ENCODE measurements around the gene ERC1. TPM values are rescaled to one million over a fixed set of nuclear protein-coding genes. Genes with fewer than 3 reads are reported as not detected.

Gene ERC1
- total RNA-seq, 5 donors from 2014 or later (not counting 1 experiment from before 2014, with no cell fraction given) = 41.8 to 68.0 (median 46.5) TPM

- ATAC-seq (replicated peaks in 1 of 4) = no peak
- no peak for DNase-seq
- Histone ChIP-seq H3K36me3 (ENCODE audit: control insufficient read depth in 2 of 2, extremely low read depth in 1 of 2, insufficient read depth in 1 of 2, low read length in 1 of 2) (no peaks in the 10 kb centered on the region), H3K27me3 (replicated peaks in 1 of 2; ENCODE audit: control insufficient read depth in 2 of 2, extremely low read depth in 1 of 2, insufficient read depth in 2 of 2, low read length in 1 of 2) (no peaks in the 10 kb centered on the region), H3K4me1 (ENCODE audit: control insufficient read depth in 1 of 2, extremely low read depth in 1 of 2, insufficient read depth in 2 of 2, low read length in 2 of 2) (no peaks in the 10 kb centered on the region), H3K27ac (ENCODE audit: low read length) (no peak overlapping the region), H3K9me3 (no peaks in the 10 kb centered on the region), H3K4me3 (ENCODE audit: control insufficient read depth in 1 of 2, extremely low read depth in 1 of 2, low read length in 1 of 2) (no peak overlapping the region)
- ChIA-PET POLR2A (no interaction called here), CTCF (no interaction called here)
- H3K4me3 Mint-ChIP-seq = no peak overlapping the region
- peaks cover 17% of the 10 kb centered on the region for H3K36me3 Mint-ChIP-seq
- no CpG with 5 or more reads among the region's 4 CpGs for WGBS (ENCODE audit: insufficient coverage)
- no peaks in the 10 kb centered on the region for H3K9me3 Mint-ChIP-seq
- no peak overlapping the region for H3K27ac Mint-ChIP-seq
- no peaks in the 10 kb centered on the region for H3K27me3 Mint-ChIP-seq
- peaks cover 10 to 16% (median 15%) of the 10 kb centered on the region in 3 donors for H3K4me1 Mint-ChIP-seq
Measured at GRCh38 chr12:1222858-1223639, 232.0 kb downstream of the ERC1 start.

- Histone ChIP-seq H3K27me3 (replicated peaks in 1 of 2; ENCODE audit: control insufficient read depth in 2 of 2, extremely low read depth in 1 of 2, insufficient read depth in 2 of 2, low read length in 1 of 2) (no peaks in the 10 kb centered on the region), H3K27ac (ENCODE audit: low read length) (no peak overlapping the region), H3K36me3 (ENCODE audit: control insufficient read depth in 2 of 2, extremely low read depth in 1 of 2, insufficient read depth in 1 of 2, low read length in 1 of 2) (no peaks in the 10 kb centered on the region), H3K9me3 (no peaks in the 10 kb centered on the region), H3K4me3 (ENCODE audit: control insufficient read depth in 1 of 2, extremely low read depth in 1 of 2, low read length in 1 of 2) (no peak overlapping the region), H3K4me1 (ENCODE audit: control insufficient read depth in 1 of 2, extremely low read depth in 1 of 2, insufficient read depth in 2 of 2, low read length in 2 of 2) (no peaks in the 10 kb centered on the region)
- ATAC-seq (replicated peaks in 1 of 4) (no peak), DNase-seq (no peak)
- Mint-ChIP-seq H3K27ac (no peak overlapping the region), H3K9me3 (peaks cover 0 to 1% (median 0%) of the 10 kb centered on the region in 3 donors), H3K4me3 (no peak overlapping the region), H3K4me1 (peaks cover 15 to 17% (median 16%) of the 10 kb centered on the region in 3 donors), H3K27me3 (no peaks in the 10 kb centered on the region), H3K36me3 (peaks cover 38% of the 10 kb centered on the region)
- ChIA-PET CTCF (no interaction called here), POLR2A (no interaction called here)
- WGBS (ENCODE audit: insufficient coverage) = no CpG with 5 or more reads among the region's 3 CpGs
Measured at GRCh38 chr12:1226951-1227350, 235.9 kb downstream of the ERC1 start.

- WGBS (ENCODE audit: insufficient coverage) = no CpG with 5 or more reads among the region's 2 CpGs
- no peaks in the 10 kb centered on the region for H3K27me3 Mint-ChIP-seq
- ATAC-seq (replicated peaks in 1 of 4) (no peak), DNase-seq (no peak)
- POLR2A ChIA-PET = interaction anchor here in 1 of 2 donors (0.7 kb wide), 1 partner anchor 31 kb away, joined by 5 read pairs; no protein-coding TSS in a partner anchor
- H3K9me3 ChIP-seq = no peaks in the 10 kb centered on the region
- no peak overlapping the region for H3K4me3 Mint-ChIP-seq
- no peak overlapping the region for H3K27ac ChIP-seq (ENCODE audit: low read length)
- peaks cover 0 to 6% (median 0%) of the 10 kb centered on the region in 3 donors for H3K4me1 Mint-ChIP-seq
- no peak overlapping the region for H3K4me3 ChIP-seq (ENCODE audit: control insufficient read depth in 1 of 2, extremely low read depth in 1 of 2, low read length in 1 of 2)
- CTCF ChIA-PET = no interaction called here
- H3K4me1 ChIP-seq (ENCODE audit: control insufficient read depth in 1 of 2, extremely low read depth in 1 of 2, insufficient read depth in 2 of 2, low read length in 2 of 2) = no peaks in the 10 kb centered on the region
- H3K27ac Mint-ChIP-seq = no peak overlapping the region
- H3K27me3 ChIP-seq (replicated peaks in 1 of 2; ENCODE audit: control insufficient read depth in 2 of 2, extremely low read depth in 1 of 2, insufficient read depth in 2 of 2, low read length in 1 of 2) = no peaks in the 10 kb centered on the region
- H3K36me3 Mint-ChIP-seq = peaks cover 41% of the 10 kb centered on the region
- peaks cover 0 to 12% of the 10 kb centered on the region in 2 donors for H3K36me3 ChIP-seq (ENCODE audit: control insufficient read depth in 2 of 2, extremely low read depth in 1 of 2, insufficient read depth in 1 of 2, low read length in 1 of 2)
- H3K9me3 Mint-ChIP-seq = peaks cover 0 to 4% (median 0%) of the 10 kb centered on the region in 3 donors
Measured at GRCh38 chr12:1234073-1234472, 243.1 kb downstream of the ERC1 start.

- ATAC-seq (replicated peaks in 1 of 4) (no peak), DNase-seq (no peak)
- no peaks in the 10 kb centered on the region for H3K9me3 Mint-ChIP-seq
- ChIA-PET CTCF (no interaction called here), POLR2A (no interaction called here)
- 95% methylated on average over 2 of the region's 2 CpGs for whole genome bisulfite sequencing (ENCODE audit: insufficient coverage)
- Histone ChIP-seq H3K27ac (ENCODE audit: low read length) (no peak overlapping the region), H3K4me1 (ENCODE audit: control insufficient read depth in 1 of 2, extremely low read depth in 1 of 2, insufficient read depth in 2 of 2, low read length in 2 of 2) (no peaks in the 10 kb centered on the region), H3K9me3 (no peaks in the 10 kb centered on the region), H3K27me3 (replicated peaks in 1 of 2; ENCODE audit: control insufficient read depth in 2 of 2, extremely low read depth in 1 of 2, insufficient read depth in 2 of 2, low read length in 1 of 2) (no peaks in the 10 kb centered on the region), H3K4me3 (ENCODE audit: control insufficient read depth in 1 of 2, extremely low read depth in 1 of 2, low read length in 1 of 2) (no peak overlapping the region), H3K36me3 (ENCODE audit: control insufficient read depth in 2 of 2, extremely low read depth in 1 of 2, insufficient read depth in 1 of 2, low read length in 1 of 2) (peaks cover 0 to 3% of the 10 kb centered on the region in 2 donors)
- no peaks in the 10 kb centered on the region for H3K27me3 Mint-ChIP-seq
- H3K4me3 Mint-ChIP-seq = no peak overlapping the region
- peaks cover 10% of the 10 kb centered on the region for H3K36me3 Mint-ChIP-seq
- no peaks in the 10 kb centered on the region for H3K4me1 Mint-ChIP-seq
- H3K27ac Mint-ChIP-seq = no peak overlapping the region
Measured at GRCh38 chr12:1246637-1247036, 255.6 kb downstream of the ERC1 start.

GRCh38 chr12:1250641-1251040, 259.6 kb downstream of the ERC1 start:
- no peak overlapping the region for H3K27ac Mint-ChIP-seq
- no peak overlapping the region for H3K4me3 Mint-ChIP-seq
- DNase-seq (no peak), ATAC-seq (replicated peaks in 1 of 4) (no peak)
- no peaks in the 10 kb centered on the region for H3K4me1 Mint-ChIP-seq
- no peaks in the 10 kb centered on the region for H3K27me3 Mint-ChIP-seq
- ChIA-PET CTCF (interaction anchor here in 1 of 2 donors (2.0 kb wide), 1 partner anchor 133 kb away, joined by 9 read pairs; no protein-coding TSS in a partner anchor), POLR2A (no interaction called here)
- Histone ChIP-seq H3K27ac (ENCODE audit: low read length) (no peak overlapping the region), H3K4me3 (ENCODE audit: control insufficient read depth in 1 of 2, extremely low read depth in 1 of 2, low read length in 1 of 2) (no peak overlapping the region), H3K36me3 (ENCODE audit: control insufficient read depth in 2 of 2, extremely low read depth in 1 of 2, insufficient read depth in 1 of 2, low read length in 1 of 2) (no peaks in the 10 kb centered on the region), H3K4me1 (ENCODE audit: control insufficient read depth in 1 of 2, extremely low read depth in 1 of 2, insufficient read depth in 2 of 2, low read length in 2 of 2) (no peaks in the 10 kb centered on the region), H3K9me3 (no peaks in the 10 kb centered on the region), H3K27me3 (replicated peaks in 1 of 2; ENCODE audit: control insufficient read depth in 2 of 2, extremely low read depth in 1 of 2, insufficient read depth in 2 of 2, low read length in 1 of 2) (no peaks in the 10 kb centered on the region)
- H3K36me3 Mint-ChIP-seq = peaks cover 22% of the 10 kb centered on the region
- WGBS (ENCODE audit: insufficient coverage) = no CpG with 5 or more reads among the region's 3 CpGs
- no peaks in the 10 kb centered on the region for H3K9me3 Mint-ChIP-seq

GRCh38 chr12:1252758-1253157, 261.7 kb downstream of the ERC1 start:
- Mint-ChIP-seq H3K27me3 (no peaks in the 10 kb centered on the region), H3K27ac (no peak overlapping the region), H3K36me3 (peaks cover 25% of the 10 kb centered on the region), H3K4me1 (no peaks in the 10 kb centered on the region), H3K9me3 (no peaks in the 10 kb centered on the region), H3K4me3 (no peak overlapping the region)
- DNase-seq (no peak), ATAC-seq (replicated peaks in 1 of 4) (no peak)
- H3K9me3 ChIP-seq = no peaks in the 10 kb centered on the region
- peaks cover 0 to 3% of the 10 kb centered on the region in 2 donors for H3K36me3 ChIP-seq (ENCODE audit: control insufficient read depth in 2 of 2, extremely low read depth in 1 of 2, insufficient read depth in 1 of 2, low read length in 1 of 2)
- ChIA-PET POLR2A (no interaction called here), CTCF (interaction anchor here in 1 of 2 donors (0.7 kb wide), 1 partner anchor 380 kb away, joined by 3 read pairs; no protein-coding TSS in a partner anchor)
- no peak overlapping the region for H3K4me3 ChIP-seq (ENCODE audit: control insufficient read depth in 1 of 2, extremely low read depth in 1 of 2, low read length in 1 of 2)
- H3K27me3 ChIP-seq (replicated peaks in 1 of 2; ENCODE audit: control insufficient read depth in 2 of 2, extremely low read depth in 1 of 2, insufficient read depth in 2 of 2, low read length in 1 of 2) = no peaks in the 10 kb centered on the region
- H3K4me1 ChIP-seq (ENCODE audit: control insufficient read depth in 1 of 2, extremely low read depth in 1 of 2, insufficient read depth in 2 of 2, low read length in 2 of 2) = no peaks in the 10 kb centered on the region
- no CpG with 5 or more reads among the region's 2 CpGs for WGBS (ENCODE audit: insufficient coverage)
- H3K27ac ChIP-seq (ENCODE audit: low read length) = no peak overlapping the region

Data from T-cell (primary cell).